ENCODE data around the gene ZNF385C.

The ZNF385C gene

DNA sequence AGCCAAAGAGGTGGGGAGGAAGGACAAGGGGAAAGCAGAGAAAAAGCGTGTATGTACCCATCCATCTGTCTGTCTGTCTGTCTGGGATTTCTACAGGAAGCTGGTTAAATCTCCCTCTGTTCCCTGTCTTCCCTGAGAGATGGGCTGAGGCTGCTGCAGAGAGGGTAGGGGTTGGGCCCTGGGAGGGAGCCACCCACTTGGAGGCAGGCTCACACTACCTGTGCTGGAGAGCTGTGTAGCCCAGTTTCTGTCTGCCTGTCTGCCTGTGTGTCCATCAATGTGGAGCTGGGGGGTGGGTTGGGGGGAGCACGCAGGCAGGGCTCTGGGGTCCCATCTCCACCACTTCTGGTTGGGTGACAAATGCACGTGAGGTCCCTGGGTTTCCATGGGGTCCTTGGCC, 29.3 kb downstream of the ZNF385C start:
- no peak for DNase-seq (ENCODE audit: extremely low read depth, low read depth)

GRCh38 chr17:42067371-42068091, 30.7 kb downstream of the ZNF385C start:
- peak; percentile 89 for TF ChIP-seq CTCF (IDR thresholded peaks at IDR 0.05; ENCODE audit: low read depth, low read length)
- no peak for DNase-seq (ENCODE audit: extremely low read depth, low read depth)

More for the DNA sequence above, 29.3 kb downstream of the ZNF385C start:
- no peak for TF ChIP-seq CTCF (IDR thresholded peaks at IDR 0.05; ENCODE audit: low read depth, low read length)

DNA sequence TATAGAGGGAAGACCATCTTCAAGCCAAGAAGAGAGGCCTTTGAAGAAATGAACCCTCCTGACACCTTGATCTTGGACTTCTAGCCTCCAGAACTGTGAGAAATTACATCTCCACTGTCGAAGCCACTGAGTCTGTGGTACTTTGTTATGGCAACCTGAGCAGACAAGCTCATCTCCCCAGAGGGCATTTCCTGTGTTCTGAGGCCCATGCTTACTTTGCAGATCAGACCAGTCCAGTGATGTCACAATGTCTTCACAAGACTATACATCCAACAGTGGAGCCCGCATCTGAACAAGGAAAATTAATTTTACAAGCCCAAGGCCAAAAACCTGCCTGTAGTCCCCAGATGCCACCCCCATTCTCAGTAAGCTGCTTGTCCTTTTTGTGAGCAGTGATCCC, 33.1 kb downstream of the ZNF385C start:
- no peak for DNase-seq (ENCODE audit: extremely low read depth, low read depth)
- no peak for TF ChIP-seq CTCF (IDR thresholded peaks at IDR 0.05; ENCODE audit: low read depth, low read length)

DNA sequence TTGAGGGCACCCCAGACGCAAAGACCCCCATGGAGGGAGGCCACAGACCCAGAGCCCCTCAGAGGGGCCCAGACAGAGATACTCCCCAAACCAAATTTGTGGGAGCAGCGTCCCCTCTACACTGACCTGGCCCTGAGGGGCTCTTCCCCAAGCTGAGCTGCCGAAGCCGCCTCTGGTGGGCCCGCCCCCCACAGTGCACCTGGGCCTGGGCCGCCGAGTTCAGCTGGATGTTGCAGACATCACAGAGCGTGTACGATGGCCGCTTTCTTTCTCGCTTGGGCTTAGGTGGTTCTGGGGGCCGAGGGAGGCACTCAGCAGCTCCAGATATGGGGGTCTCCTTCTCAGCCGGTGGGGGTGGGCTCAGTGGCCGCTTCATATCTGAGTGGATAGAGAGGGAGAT, 35.6 kb downstream of the ZNF385C start:
- no peak for TF ChIP-seq CTCF (IDR thresholded peaks at IDR 0.05; ENCODE audit: low read depth, low read length)
- no peak for DNase-seq (ENCODE audit: extremely low read depth, low read depth)

GRCh38 chr17:42061646-42062487, 36.4 kb downstream of the ZNF385C start:
- DNase-seq (ENCODE audit: extremely low read depth, low read depth): no peak
- no peak for TF ChIP-seq CTCF (IDR thresholded peaks at IDR 0.05; ENCODE audit: low read depth, low read length)

DNA sequence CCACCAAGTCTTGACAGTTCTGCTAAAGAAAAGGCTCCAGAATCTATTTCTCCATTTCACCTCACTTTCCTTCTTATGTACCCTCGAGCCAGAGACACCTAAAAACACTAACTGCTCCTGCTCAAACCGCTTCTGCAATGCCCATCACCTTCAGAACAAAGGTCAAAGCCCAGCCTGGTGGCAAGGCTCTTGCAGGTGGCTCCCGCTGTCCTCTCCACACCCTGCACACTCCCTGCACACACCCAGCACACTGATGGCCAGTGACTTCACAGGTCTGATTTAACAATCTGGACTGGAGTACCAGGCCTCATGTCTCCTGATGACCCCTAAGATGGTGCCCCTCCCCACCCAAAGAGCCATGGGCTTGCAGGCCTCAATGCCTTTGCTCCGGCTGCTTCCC, 38.0 kb downstream of the ZNF385C start:
- DNase-seq (ENCODE audit: extremely low read depth, low read depth): no peak

More for the DNA sequence above, 38.0 kb downstream of the ZNF385C start:
- TF ChIP-seq CTCF (IDR thresholded peaks at IDR 0.05; ENCODE audit: low read depth, low read length): no peak
